Fibroblast of lung (primary cell): ENCODE results near the gene NF1.

ENCODE experiments used
- EZH2 ChIP-seq: IDR thresholded peaks from 2 replicates; pipeline ENCODE4 v1.5.1; 2012; ENCODE audit warnings: low read length, control low read depth, mild to moderate bottlenecking; ENCODE audit errors: missing control alignments
- TF ChIP-seq, protein P1 (sequence below), 2 donors: IDR thresholded peaks in 1 of 2; conservative IDR thresholded peaks in 1 of 2; 1 replicate in 1 of 2; 2 replicates in 1 of 2; pipeline ENCODE4 v1.5.1; 2011 to 2012; ENCODE audit warnings: low read length in 2 of 2, control low read depth in 1 of 2, inconsistent platforms in 1 of 2, low read depth in 1 of 2, mild to moderate bottlenecking in 1 of 2

GRCh38 chr17:31256936-31257335, 162.2 kb downstream of the NF1 start:
- TF ChIP-seq, protein P1, sequence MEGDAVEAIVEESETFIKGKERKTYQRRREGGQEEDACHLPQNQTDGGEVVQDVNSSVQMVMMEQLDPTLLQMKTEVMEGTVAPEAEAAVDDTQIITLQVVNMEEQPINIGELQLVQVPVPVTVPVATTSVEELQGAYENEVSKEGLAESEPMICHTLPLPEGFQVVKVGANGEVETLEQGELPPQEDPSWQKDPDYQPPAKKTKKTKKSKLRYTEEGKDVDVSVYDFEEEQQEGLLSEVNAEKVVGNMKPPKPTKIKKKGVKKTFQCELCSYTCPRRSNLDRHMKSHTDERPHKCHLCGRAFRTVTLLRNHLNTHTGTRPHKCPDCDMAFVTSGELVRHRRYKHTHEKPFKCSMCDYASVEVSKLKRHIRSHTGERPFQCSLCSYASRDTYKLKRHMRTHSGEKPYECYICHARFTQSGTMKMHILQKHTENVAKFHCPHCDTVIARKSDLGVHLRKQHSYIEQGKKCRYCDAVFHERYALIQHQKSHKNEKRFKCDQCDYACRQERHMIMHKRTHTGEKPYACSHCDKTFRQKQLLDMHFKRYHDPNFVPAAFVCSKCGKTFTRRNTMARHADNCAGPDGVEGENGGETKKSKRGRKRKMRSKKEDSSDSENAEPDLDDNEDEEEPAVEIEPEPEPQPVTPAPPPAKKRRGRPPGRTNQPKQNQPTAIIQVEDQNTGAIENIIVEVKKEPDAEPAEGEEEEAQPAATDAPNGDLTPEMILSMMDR (conservative IDR thresholded peaks at IDR 0.05 in 1 of 2, IDR thresholded peaks at IDR 0.05 in 1 of 2; ENCODE audit: low read depth in 1 of 2, low read length in 2 of 2): no peak
- TF ChIP-seq EZH2: no peak
